GM21526 (cell line): ENCODE results near the gene FBXW8.

Source experiments
- ATAC-seq: cut with Tn5 transposase; IDR thresholded peaks from one replicate; pipeline ENCODE4 v1.9.1; 2021; ENCODE audit warnings: moderate library complexity; ENCODE audit not compliant: unreplicated experiment, low FRiP score

The FBXW8 gene

GRCh38 chr12:116982791-116983411 lies 72.2 kb downstream of the FBXW8 start:
- ATAC-seq = no peak

- no peak for ATAC-seq
Measured at GRCh38 chr12:116984098-116984497, 73.3 kb downstream of the FBXW8 start.

- no peak for ATAC-seq
Measured at GRCh38 chr12:116990329-116990728, 79.6 kb downstream of the FBXW8 start.

- ATAC-seq = no peak
Measured at GRCh38 chr12:116990971-116991966, 80.5 kb downstream of the FBXW8 start.

GRCh38 chr12:116996093-116996492 lies 85.3 kb downstream of the FBXW8 start:
- no peak for ATAC-seq

GRCh38 chr12:116996621-116997020 lies 85.9 kb downstream of the FBXW8 start:
- ATAC-seq = no peak

GRCh38 chr12:116999066-116999465 lies 88.3 kb downstream of the FBXW8 start:
- ATAC-seq = no peak

GRCh38 chr12:117000316-117000715 lies 89.6 kb downstream of the FBXW8 start:
- no peak for ATAC-seq

- ATAC-seq = no peak
Measured at GRCh38 chr12:117002051-117002817, 91.5 kb downstream of the FBXW8 start.

- ATAC-seq = no peak
Measured at GRCh38 chr12:117003883-117004404, 93.2 kb downstream of the FBXW8 start.

GRCh38 chr12:117005417-117006046 lies 94.8 kb downstream of the FBXW8 start:
- no peak for ATAC-seq

GRCh38 chr12:117006333-117006732 lies 95.6 kb downstream of the FBXW8 start:
- no peak for ATAC-seq

- ATAC-seq = no peak
Measured at GRCh38 chr12:117007577-117007976, 96.8 kb downstream of the FBXW8 start.

- no peak for ATAC-seq
Measured at GRCh38 chr12:117009759-117010158, 99.0 kb downstream of the FBXW8 start.

- no peak for ATAC-seq
Measured at GRCh38 chr12:117010693-117011451, 100.1 kb downstream of the FBXW8 start.

GRCh38 chr12:117011988-117012805 lies 101.4 kb downstream of the FBXW8 start:
- ATAC-seq = no peak

- no peak for ATAC-seq
Measured at GRCh38 chr12:117013726-117014125, 103.0 kb downstream of the FBXW8 start.

- ATAC-seq = no peak
Measured at GRCh38 chr12:117014342-117014887, 103.7 kb downstream of the FBXW8 start.
